ENCODE results near the gene RPS16.

RPS16 gene

GRCh38 chr19:39405958-39406655, 29.6 kb downstream of the RPS16 start:
- H2AFZ ChIP-seq (ENCODE audit: low read length, unreplicated experiment) = no peak overlapping the region
- H3K27ac ChIP-seq (ENCODE audit: low read depth, low read length) = peak overlapping the region; percentile 69
- no peaks in the 10 kb centered on the region for H3K27me3 ChIP-seq (ENCODE audit: insufficient read depth, low read length)
- peaks cover 30% of the 10 kb centered on the region for H3K4me1 ChIP-seq (ENCODE audit: control insufficient read depth, insufficient read depth, low read length, unreplicated experiment)
- H3K79me2 ChIP-seq (ENCODE audit: control insufficient read depth, insufficient read depth, low read length, unreplicated experiment) = peaks cover 27% of the 10 kb centered on the region
- H3K4me3 ChIP-seq (ENCODE audit: low read depth, low read length) = peak overlapping the region; percentile 82
- peaks cover 17% of the 10 kb centered on the region; the same call in 1 of the 2 replicates for H3K36me3 ChIP-seq (ENCODE audit: insufficient read depth, low read length)

GRCh38 chr19:39405261-39405957, 30.3 kb downstream of the RPS16 start:
- Histone ChIP-seq H3K79me2 (ENCODE audit: control insufficient read depth, insufficient read depth, low read length, unreplicated experiment) (peaks cover 27% of the 10 kb centered on the region), H3K4me1 (ENCODE audit: control insufficient read depth, insufficient read depth, low read length, unreplicated experiment) (peaks cover 27% of the 10 kb centered on the region), H3K27ac (ENCODE audit: low read depth, low read length) (peak overlapping the region; percentile 69; the same call in 1 of the 2 replicates), H3K27me3 (ENCODE audit: insufficient read depth, low read length) (no peaks in the 10 kb centered on the region), H3K36me3 (ENCODE audit: insufficient read depth, low read length) (peaks cover 17% of the 10 kb centered on the region; the same call in 1 of the 2 replicates), H3K4me3 (ENCODE audit: low read depth, low read length) (no peak overlapping the region; the same call in 1 of the 2 replicates), H2AFZ (ENCODE audit: low read length, unreplicated experiment) (no peak overlapping the region)

GRCh38 chr19:39403331-39404312, 32.1 kb downstream of the RPS16 start:
- peaks cover 27% of the 10 kb centered on the region for H3K4me1 ChIP-seq (ENCODE audit: control insufficient read depth, insufficient read depth, low read length, unreplicated experiment)
- peaks cover 23% of the 10 kb centered on the region for H3K79me2 ChIP-seq (ENCODE audit: control insufficient read depth, insufficient read depth, low read length, unreplicated experiment)
- H2AFZ ChIP-seq (ENCODE audit: low read length, unreplicated experiment) = no peak overlapping the region
- peak overlapping the region; percentile 99 for H3K27ac ChIP-seq (ENCODE audit: low read depth, low read length)
- peaks cover 13% of the 10 kb centered on the region; the same call in 1 of the 2 replicates for H3K36me3 ChIP-seq (ENCODE audit: insufficient read depth, low read length)
- H3K4me3 ChIP-seq (ENCODE audit: low read depth, low read length) = peak overlapping the region; percentile 74
- H3K27me3 ChIP-seq (ENCODE audit: insufficient read depth, low read length) = no peaks in the 10 kb centered on the region

- H2AFZ ChIP-seq (ENCODE audit: low read length, unreplicated experiment) = no peak overlapping the region
- peaks cover 37% of the 10 kb centered on the region for H3K4me1 ChIP-seq (ENCODE audit: control insufficient read depth, insufficient read depth, low read length, unreplicated experiment)
- peaks cover 13% of the 10 kb centered on the region for H3K79me2 ChIP-seq (ENCODE audit: control insufficient read depth, insufficient read depth, low read length, unreplicated experiment)
Observed at GRCh38 chr19:39402346-39403300, 33.1 kb downstream of the RPS16 start.

GRCh38 chr19:39401549-39402345, 34.0 kb downstream of the RPS16 start:
- H3K79me2 ChIP-seq (ENCODE audit: control insufficient read depth, insufficient read depth, low read length, unreplicated experiment) = peaks cover 4% of the 10 kb centered on the region
- H3K27ac ChIP-seq (ENCODE audit: low read depth, low read length) = peak overlapping the region; percentile 99
- no peak overlapping the region for H2AFZ ChIP-seq (ENCODE audit: low read length, unreplicated experiment)
- H3K4me3 ChIP-seq (ENCODE audit: low read depth, low read length) = 0 out of 2 replicates have a peak overlapping the region, but pooled peaks have one; percentile 14
- H3K27me3 ChIP-seq (ENCODE audit: insufficient read depth, low read length) = no peaks in the 10 kb centered on the region
- peaks cover 39% of the 10 kb centered on the region for H3K4me1 ChIP-seq (ENCODE audit: control insufficient read depth, insufficient read depth, low read length, unreplicated experiment)
- H3K36me3 ChIP-seq (ENCODE audit: insufficient read depth, low read length) = no peaks in the 10 kb centered on the region

More at GRCh38 chr19:39402346-39403300, 33.1 kb downstream of the RPS16 start:
- Histone ChIP-seq H3K4me3 (ENCODE audit: low read depth, low read length) (peak overlapping the region; percentile 74), H3K36me3 (ENCODE audit: insufficient read depth, low read length) (peaks cover 3% of the 10 kb centered on the region; the same call in 1 of the 2 replicates), H3K27ac (ENCODE audit: low read depth, low read length) (peak overlapping the region; percentile 99), H3K27me3 (ENCODE audit: insufficient read depth, low read length) (no peaks in the 10 kb centered on the region)

- H3K4me1 ChIP-seq (ENCODE audit: control insufficient read depth, insufficient read depth, low read length, unreplicated experiment) = peaks cover 39% of the 10 kb centered on the region
Observed at GRCh38 chr19:39401070-39401548, 34.6 kb downstream of the RPS16 start.

GRCh38 chr19:39400061-39400460, 35.7 kb downstream of the RPS16 start:
- Histone ChIP-seq H2AFZ (ENCODE audit: low read length, unreplicated experiment) (no peak overlapping the region), H3K4me3 (ENCODE audit: low read depth, low read length) (no peak overlapping the region), H3K4me1 (ENCODE audit: control insufficient read depth, insufficient read depth, low read length, unreplicated experiment) (peaks cover 39% of the 10 kb centered on the region), H3K79me2 (ENCODE audit: control insufficient read depth, insufficient read depth, low read length, unreplicated experiment) (no peaks in the 10 kb centered on the region), H3K36me3 (ENCODE audit: insufficient read depth, low read length) (no peaks in the 10 kb centered on the region), H3K27me3 (ENCODE audit: insufficient read depth, low read length) (no peaks in the 10 kb centered on the region), H3K27ac (ENCODE audit: low read depth, low read length) (peak overlapping the region; percentile 99; the same call in 1 of the 2 replicates)

More at GRCh38 chr19:39401070-39401548, 34.6 kb downstream of the RPS16 start:
- Histone ChIP-seq H3K79me2 (ENCODE audit: control insufficient read depth, insufficient read depth, low read length, unreplicated experiment) (peaks cover 2% of the 10 kb centered on the region), H3K4me3 (ENCODE audit: low read depth, low read length) (no peak overlapping the region), H3K36me3 (ENCODE audit: insufficient read depth, low read length) (no peaks in the 10 kb centered on the region), H2AFZ (ENCODE audit: low read length, unreplicated experiment) (no peak overlapping the region), H3K27me3 (ENCODE audit: insufficient read depth, low read length) (no peaks in the 10 kb centered on the region), H3K27ac (ENCODE audit: low read depth, low read length) (peak overlapping the region; percentile 99)

- Histone ChIP-seq H3K4me1 (ENCODE audit: control insufficient read depth, insufficient read depth, low read length, unreplicated experiment) (peaks cover 39% of the 10 kb centered on the region), H2AFZ (ENCODE audit: low read length, unreplicated experiment) (no peak overlapping the region), H3K4me3 (ENCODE audit: low read depth, low read length) (no peak overlapping the region), H3K79me2 (ENCODE audit: control insufficient read depth, insufficient read depth, low read length, unreplicated experiment) (no peaks in the 10 kb centered on the region), H3K27me3 (ENCODE audit: insufficient read depth, low read length) (no peaks in the 10 kb centered on the region), H3K36me3 (ENCODE audit: insufficient read depth, low read length) (no peaks in the 10 kb centered on the region), H3K27ac (ENCODE audit: low read depth, low read length) (peak overlapping the region; percentile 99; the same call in 1 of the 2 replicates)
Observed at GRCh38 chr19:39399668-39400050, 36.1 kb downstream of the RPS16 start.

Data from ACC112 (cell line).